Endothelial cell of umbilical vein (primary cell): ENCODE measurements around the gene ZNF396. TPM values are rescaled to one million over a fixed set of nuclear protein-coding genes. Genes with fewer than 3 reads are reported as not detected.

Source experiments
- BruUV-seq: library from RNA; stranded (reverse); fragments of 400-500 nt; replicated peaks from 2 replicates; lab custom pipeline; 2021; lab: Mats Ljungman, UMichigan
- CTCF ChIA-PET: fragments of 300-600, 350-600 bp; sonication (Branson Sonifier 250); formaldehyde crosslinking; loops from one replicate; lab custom pipeline; 2021; ENCODE audit warnings: antibody characterized with exemption, inconsistent platforms; lab: Charles Lee
- POLR2A ChIA-PET: fragments of 300-600, 350-600 bp; sonication (Branson Sonifier 250); formaldehyde crosslinking; loops from one replicate; lab custom pipeline; 2021; ENCODE audit warnings: antibody characterized with exemption, inconsistent platforms; lab: Charles Lee
- DNase-seq: peaks from one replicate; pipeline ENCODE4 v3.0.0-alpha.2; 2011; ENCODE audit warnings: low read depth, low spot score
- FAIRE-seq: peaks from 2 replicates; lab custom pipeline; 2011; peaks lifted over from hg19 to GRCh38; lab: Jason Lieb, UNC
- H2AFZ ChIP-seq: 2 replicates; pipeline ENCODE4 v1.6.0; 2012; ENCODE audit warnings: low read depth, low read length, control low read depth, inconsistent platforms
- H3K27ac ChIP-seq: 2 replicates; pipeline ENCODE4 v1.5.1; 2011; ENCODE audit warnings: low read depth, mild to moderate bottlenecking, control low read depth, low read length, moderate library complexity; ENCODE audit not compliant: insufficient read depth
- H3K27me3 ChIP-seq, 2 experiments: 2 replicates each; pipeline versions ENCODE4 v1.6.0 to v1.6.1; 2011; ENCODE audit warnings: low read length in 2 of 2, mixed read lengths in 1 of 2; ENCODE audit not compliant: control insufficient read depth in 2 of 2, insufficient read depth in 2 of 2
- H3K36me3 ChIP-seq, 2 experiments: 2 replicates in 1 of 2; 3 replicates in 1 of 2; pipeline ENCODE4 v1.5.1; 2011; ENCODE audit warnings: low read length in 2 of 2, mild to moderate bottlenecking in 1 of 2, moderate library complexity in 1 of 2; ENCODE audit not compliant: control insufficient read depth in 2 of 2, insufficient read depth in 2 of 2; ENCODE audit errors: extremely low read depth in 1 of 2
- H3K4me1 ChIP-seq: 3 replicates; pipeline ENCODE4 v1.5.1; 2011; ENCODE audit warnings: mild to moderate bottlenecking, low read length; ENCODE audit not compliant: control insufficient read depth, insufficient read depth; ENCODE audit errors: extremely low read depth
- H3K4me2 ChIP-seq: 2 replicates; pipeline ENCODE4 v1.6.1; 2011; ENCODE audit warnings: low read length, control low read depth, mixed read lengths; ENCODE audit not compliant: insufficient read depth
- H3K4me3 ChIP-seq, 3 experiments: fragments of 200-600 bp in 1 of 3; sonication (generic), shearing (Covaris generic) in 1 of 3; replicated peaks in 1 of 3; 2 replicates each; pipeline ENCODE4 v1.5.1; 2011 to 2016; ENCODE audit warnings: control low read depth in 3 of 3, low read length in 3 of 3, mild to moderate bottlenecking in 2 of 3, inconsistent platforms in 1 of 3, low read depth in 1 of 3, moderate library complexity in 1 of 3; ENCODE audit not compliant: insufficient read depth in 1 of 3
- H3K79me2 ChIP-seq: 2 replicates; pipeline ENCODE4 v1.6.0; 2012; ENCODE audit warnings: low read length, inconsistent platforms; ENCODE audit not compliant: control insufficient read depth, insufficient read depth
- H3K9ac ChIP-seq: replicated peaks from 2 replicates; pipeline ENCODE3; 2011; ENCODE audit warnings: low read length, control low read depth; ENCODE audit not compliant: insufficient read depth; ENCODE audit errors: extremely low read depth
- H3K9me1 ChIP-seq: replicated peaks from 3 replicates; pipeline ENCODE4 v1.6.0; 2011; ENCODE audit warnings: mild to moderate bottlenecking, low read length; ENCODE audit not compliant: control insufficient read depth, insufficient read depth; ENCODE audit errors: extremely low read depth
- H3K9me3 ChIP-seq: replicated peaks from 2 replicates; pipeline ENCODE4 v1.5.1; 2012; ENCODE audit warnings: low read length, inconsistent platforms; ENCODE audit not compliant: control insufficient read depth, insufficient read depth
- H4K20me1 ChIP-seq: replicated peaks from 2 replicates; pipeline ENCODE3; 2011; ENCODE audit warnings: mild to moderate bottlenecking, low read length; ENCODE audit not compliant: control insufficient read depth, insufficient read depth; ENCODE audit errors: extremely low read depth
- CTCF ChIP-seq, 2 donors: IDR thresholded peaks; 1 replicate in 1 of 2; 2 replicates in 1 of 2; pipeline ENCODE4 v1.5.1; 2011; ENCODE audit warnings: low read length in 2 of 2, mild to moderate bottlenecking in 2 of 2, moderate library complexity in 2 of 2, control low read depth in 1 of 2, inconsistent platforms in 1 of 2, low read depth in 1 of 2; ENCODE audit not compliant: insufficient read depth in 1 of 2; ENCODE audit errors: extremely low read depth in 1 of 2
- EZH2 ChIP-seq: IDR thresholded peaks from 2 replicates; pipeline ENCODE4 v1.6.1; 2012; ENCODE audit warnings: borderline replicate concordance, low read depth, mild to moderate bottlenecking, moderate library complexity, low read length, inconsistent platforms; ENCODE audit not compliant: severe bottlenecking
- FOS ChIP-seq: IDR thresholded peaks from 2 replicates; pipeline ENCODE4 v1.6.1; 2011; ENCODE audit warnings: mild to moderate bottlenecking, low read length, moderate library complexity, borderline replicate concordance; ENCODE audit not compliant: insufficient read depth
- GATA2 ChIP-seq: IDR thresholded peaks from 2 replicates; pipeline ENCODE4 v1.7.0; 2011; ENCODE audit warnings: low read depth, mild to moderate bottlenecking, moderate library complexity, mixed read lengths, low read length; ENCODE audit not compliant: insufficient read length, insufficient read depth
- JUN ChIP-seq: IDR thresholded peaks from 2 replicates; pipeline ENCODE4 v1.6.1; 2011; ENCODE audit warnings: borderline replicate concordance, low read depth; ENCODE audit not compliant: insufficient read length, insufficient read depth
- MAX ChIP-seq: IDR thresholded peaks from 2 replicates; pipeline ENCODE4 v1.6.1; 2011; ENCODE audit not compliant: insufficient read depth, insufficient read length
- MYC ChIP-seq: IDR thresholded peaks from one replicate; pipeline ENCODE4 v1.6.1; 2011; ENCODE audit warnings: mild to moderate bottlenecking, low read depth, low read length
- POLR2A ChIP-seq: IDR thresholded peaks from 2 replicates; pipeline ENCODE4 v1.6.1; 2012; ENCODE audit warnings: low read depth, mild to moderate bottlenecking, control low read depth, low read length
- POLR2AphosphoS5 ChIP-seq: IDR thresholded peaks from 2 replicates; pipeline ENCODE4 v1.6.1; 2012; ENCODE audit warnings: low read depth, mild to moderate bottlenecking, control low read depth, low read length, moderate library complexity; ENCODE audit not compliant: insufficient read depth
- dilution Hi-C: fragments of 300-500 bp; cut with MboI; formaldehyde crosslinking; loops from one replicate; pipeline ENCODE4 v1.15.0; 2019; ENCODE audit warnings: low sequenced_read_pairs; ENCODE audit not compliant: extremely low pct_ligation_motif_present
- intact Hi-C: fragments of 100-400 bp; cut with micrococcal nuclease; formaldehyde crosslinking; loops from one replicate; pipeline ENCODE4 v1.10.0; 2022
- polyA plus RNA-seq, 4 experiments: library from polyadenylated mRNA; depleted of rRNA in 3 of 4; stranded (reverse) in 3 of 4; unstranded in 1 of 4; fragments of >200 nt; gene quantifications; 2 replicates each; pipeline versions ENCODE4 v1.2.1 to v1.2.3, GENCODE V29; 2011 to 2012; ENCODE audit warnings: missing spikeins in 1 of 4
- total RNA-seq: library from RNA; stranded (reverse); gene quantifications from 2 replicates; pipeline ENCODE4 v1.2.3, GENCODE V29; 2021

ZNF396 gene
- total and polyA plus RNA-seq, 2 donors (not counting 3 experiments of a cell fraction or from before 2014, with no cell fraction given) = 0.28 to 0.44 TPM

GRCh38 chr18:35361570-35362321, 15.4 kb downstream of the ZNF396 start:
- dilution Hi-C loops (no loop called here), intact Hi-C loops (no loop called here)
- H3K36me3 ChIP-seq = no peaks in the 10 kb centered on the region
- peaks cover 3 to 7% of the 10 kb centered on the region in 2 experiments for H3K27me3 ChIP-seq
- POLR2A ChIA-PET = no interaction called here
- no peaks in the 10 kb centered on the region for H3K4me1 ChIP-seq
- H4K20me1 ChIP-seq = no peaks in the 10 kb centered on the region
- H3K9me1 ChIP-seq = no peaks in the 10 kb centered on the region
- DNase-seq = no peak
- H3K9me3 ChIP-seq = no peaks in the 10 kb centered on the region
- no peak overlapping the region for H2AFZ ChIP-seq
- H3K4me3 ChIP-seq = no peak overlapping the region
- no peak overlapping the region for H3K27ac ChIP-seq
- no peak overlapping the region for H3K4me2 ChIP-seq
- TF ChIP-seq JUN (no peak), FOS (no peak), POLR2AphosphoS5 (no peak), EZH2 (no peak), CTCF (IDR thresholded peaks at IDR 0.05; ENCODE audit: extremely low read depth in 1 of 2, insufficient read depth in 1 of 2, low read depth in 1 of 2, low read length in 2 of 2) (no peak), MYC (no peak), GATA2 (no peak), POLR2A (no peak), MAX (no peak)
- no peak overlapping the region for H3K9ac ChIP-seq
- no peaks in the 10 kb centered on the region for H3K79me2 ChIP-seq
- no peak for FAIRE-seq
- CTCF ChIA-PET = no interaction called here
- no TSS peak for BruUV-seq
